Sigmoid colon (tissue), 3 donors: Measurements from ENCODE around the gene TRABD2B.

Experiments
- CTCF ChIP-seq, 4 experiments: fragments of 450-650 bp in 3 of 4; fragments of 200-600 bp in 1 of 4; IDR thresholded peaks; one replicate each; pipeline ENCODE4 v1.5.1; 2016 to 2019; ENCODE audit warnings: antibody characterized with exemption in 4 of 4, mild to moderate bottlenecking in 3 of 4, moderate library complexity in 2 of 4
- POLR2A ChIP-seq, 2 donors: fragments of 450-650 bp; IDR thresholded peaks; one replicate each; pipeline ENCODE4 v1.6.1; 2016; ENCODE audit warnings: antibody characterized with exemption in 2 of 2, mild to moderate bottlenecking in 2 of 2, moderate library complexity in 2 of 2

GRCh38 chr1:47756411-47756810 lies 240.8 kb downstream of the TRABD2B start:
- TF ChIP-seq CTCF (IDR thresholded peaks at IDR 0.05), result no peak
- TF ChIP-seq POLR2A (IDR thresholded peaks at IDR 0.05), result no peak
